ENCODE results near the gene NEDD4.

Gene NEDD4

GRCh38 chr15:55780292-55780691, 213.1 kb downstream of the NEDD4 start:
- DNase-seq (ENCODE audit: low read depth in 2 of 2), result no peak

GRCh38 chr15:55778932-55779331, 214.5 kb downstream of the NEDD4 start:
- no peak for DNase-seq (ENCODE audit: low read depth in 2 of 2)
